GM18526 (cell line): ENCODE measurements around the gene SPACA9.

Experiments
- POLR2A ChIP-seq: IDR thresholded peaks from 3 replicates; pipeline ENCODE4 v1.6.1; 2011; ENCODE audit not compliant: insufficient read length; ENCODE audit errors: extremely low read depth

Gene SPACA9

DNA sequence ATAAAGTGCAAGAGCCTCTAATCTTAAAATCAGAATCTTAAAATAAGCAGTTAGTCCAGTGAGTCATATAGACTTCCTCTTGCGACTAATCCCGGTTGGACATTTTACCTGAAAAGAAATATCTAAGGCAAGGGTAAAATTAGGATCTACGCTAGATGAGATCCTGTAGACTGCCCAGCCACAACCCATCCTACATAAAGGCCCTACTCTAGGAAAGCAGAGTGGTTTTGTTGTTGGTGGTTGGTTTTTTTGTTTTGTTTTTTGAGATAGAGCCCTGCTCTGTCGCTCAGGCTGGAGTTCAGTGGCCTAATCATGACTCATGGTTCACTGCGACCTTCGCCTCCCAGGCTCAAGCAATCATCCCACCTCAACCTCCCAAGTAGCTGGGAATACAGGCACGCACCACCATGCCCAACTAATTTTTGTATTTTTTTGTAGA is 58.8 kb downstream of the SPACA9 start:
- no peak for TF ChIP-seq POLR2A

DNA sequence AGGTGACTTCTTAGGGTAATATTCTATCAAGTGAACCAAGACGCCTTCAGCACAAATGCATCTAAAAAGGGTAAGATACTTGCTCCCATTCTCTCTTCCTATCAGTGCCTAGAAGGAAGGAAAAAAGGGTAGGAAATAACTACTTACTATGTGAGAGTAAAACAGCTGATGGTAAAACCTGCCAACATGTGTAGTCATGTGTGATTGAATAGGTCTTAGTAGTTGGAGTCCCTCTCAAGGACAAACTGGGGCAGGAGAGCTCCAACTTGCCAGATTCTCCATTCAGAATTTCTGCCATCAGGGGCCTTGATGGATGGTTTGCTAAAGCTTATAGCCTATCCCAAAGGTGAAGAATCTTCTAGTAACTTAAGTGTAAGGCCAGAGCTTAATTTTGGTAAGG is 60.5 kb downstream of the SPACA9 start:
- no peak for TF ChIP-seq POLR2A
